GM18520 (cell line): ENCODE data around the gene HADH.

Experiments
- ATAC-seq: cut with Tn5 transposase; IDR thresholded peaks from one replicate; pipeline ENCODE4 v1.9.1; 2021; ENCODE audit not compliant: unreplicated experiment

The HADH gene

DNA sequence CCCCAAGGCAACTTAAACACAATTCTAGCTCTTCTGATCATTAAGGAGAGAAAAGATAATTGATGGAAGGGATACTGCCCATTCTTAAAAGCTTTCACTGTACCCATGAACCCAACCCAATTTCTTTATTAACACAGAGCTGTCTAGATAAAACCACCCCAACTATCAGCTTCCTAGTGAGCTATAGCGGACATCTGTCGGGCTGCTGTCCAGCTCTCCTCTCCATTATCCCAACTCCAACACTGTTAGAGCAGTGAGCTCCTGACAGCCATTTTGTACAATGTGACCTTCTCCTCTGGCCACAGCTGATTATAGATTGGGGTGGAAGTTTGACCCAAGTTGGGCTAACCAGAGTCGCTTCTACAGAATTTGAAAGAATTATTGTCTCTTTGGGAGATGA lies 66.1 kb downstream of the HADH start:
- ATAC-seq = no peak

DNA sequence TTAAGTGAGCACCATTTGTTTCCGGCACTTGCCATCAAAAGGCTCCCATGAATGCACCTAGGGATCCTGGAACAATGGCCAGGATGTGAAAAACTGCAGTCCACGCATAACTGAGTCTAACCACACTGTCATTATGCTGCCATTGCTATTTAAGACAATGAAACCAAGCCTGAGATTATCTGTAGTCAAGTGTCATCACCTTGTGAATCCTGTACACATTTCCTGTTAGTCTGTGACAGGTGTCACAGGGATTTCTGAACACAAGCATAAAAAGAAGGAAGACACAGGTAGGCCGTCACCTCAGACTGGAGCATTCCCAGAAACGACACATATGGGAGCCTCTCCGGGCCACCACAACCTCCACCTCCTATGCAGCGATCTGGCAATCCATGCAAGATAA lies 66.7 kb downstream of the HADH start:
- ATAC-seq = no peak

DNA sequence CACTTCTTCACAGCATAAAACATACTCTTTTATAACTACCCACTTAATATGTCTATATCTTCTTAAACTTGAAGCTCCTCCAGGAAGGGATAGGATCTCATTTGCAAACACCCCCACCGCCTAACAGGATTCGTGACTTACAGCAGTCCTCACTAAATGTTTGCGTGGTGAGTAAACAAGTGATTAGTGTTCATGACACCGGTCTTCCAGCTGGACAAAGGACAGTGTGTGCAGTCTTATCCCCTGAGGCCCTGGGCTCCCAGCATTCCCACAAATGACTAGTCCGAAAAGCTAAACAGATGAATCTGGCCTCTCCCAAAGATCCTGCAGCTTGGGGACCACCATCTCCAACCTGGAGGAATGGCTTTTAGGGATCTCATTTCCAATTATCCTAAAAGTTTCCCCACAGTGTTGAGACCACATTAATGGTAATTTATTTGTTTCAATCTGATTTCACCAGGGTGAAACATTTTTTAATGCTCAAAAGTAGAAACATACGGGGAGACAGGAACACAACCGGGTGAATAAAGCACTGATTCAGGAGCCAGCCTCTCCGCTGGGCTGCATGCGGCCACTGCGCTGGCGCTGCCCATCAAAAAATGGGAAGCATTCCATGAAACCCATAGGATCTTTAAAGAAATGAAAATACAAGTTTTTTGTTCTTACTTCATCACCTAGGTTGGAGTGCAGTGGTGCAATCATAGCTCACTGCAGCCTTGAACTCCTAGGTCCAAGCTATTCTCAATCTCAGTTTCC lies 69.2 kb downstream of the HADH start:
- no peak for ATAC-seq

DNA sequence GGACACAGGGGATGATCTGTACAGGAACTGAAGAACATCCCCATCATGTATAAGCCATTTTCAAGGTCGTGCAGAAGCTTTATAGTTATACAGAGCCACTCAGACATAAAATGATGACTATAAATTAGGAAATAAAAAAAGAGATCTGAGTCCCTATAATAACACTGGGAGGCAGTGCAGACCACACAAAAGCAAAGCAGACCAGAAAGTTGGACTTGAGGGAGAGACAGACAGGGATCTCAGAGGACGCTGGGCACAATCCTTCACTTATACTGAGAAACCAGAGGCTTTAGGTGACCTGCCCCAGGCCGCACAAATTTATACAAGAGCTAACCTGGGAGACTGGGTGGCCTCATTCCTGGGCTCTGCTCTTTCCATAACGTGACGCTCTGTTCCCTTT lies 70.5 kb downstream of the HADH start:
- ATAC-seq = no peak

DNA sequence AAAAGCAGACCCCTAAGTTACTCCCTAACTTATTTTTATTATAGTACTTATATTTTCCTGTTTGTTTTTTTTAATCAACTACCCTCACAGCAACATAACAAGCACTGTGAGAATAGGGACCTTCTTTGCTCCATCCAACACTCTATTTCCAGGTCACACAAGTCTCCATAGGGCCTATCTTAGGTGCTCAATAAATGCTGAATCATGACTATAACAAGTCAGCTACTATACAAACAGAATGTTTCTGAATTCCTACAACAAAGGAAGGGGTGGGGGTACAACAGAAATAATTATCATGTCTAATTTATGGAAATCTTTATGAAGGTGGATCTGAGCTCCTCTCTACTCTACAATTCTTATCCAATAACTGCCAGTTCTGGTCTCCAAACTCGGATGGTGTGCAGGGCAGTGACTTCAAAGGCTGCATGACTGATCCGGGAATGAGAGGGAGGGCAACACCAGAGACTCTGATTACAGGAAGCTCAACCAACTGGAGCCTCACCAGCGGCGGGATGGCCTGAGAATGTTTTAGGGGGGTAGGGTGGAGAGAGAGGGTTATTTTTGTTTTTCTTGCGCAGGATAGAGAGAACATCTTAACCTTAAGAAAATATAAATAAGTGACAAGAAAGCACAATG lies 71.1 kb downstream of the HADH start:
- no peak for ATAC-seq

DNA sequence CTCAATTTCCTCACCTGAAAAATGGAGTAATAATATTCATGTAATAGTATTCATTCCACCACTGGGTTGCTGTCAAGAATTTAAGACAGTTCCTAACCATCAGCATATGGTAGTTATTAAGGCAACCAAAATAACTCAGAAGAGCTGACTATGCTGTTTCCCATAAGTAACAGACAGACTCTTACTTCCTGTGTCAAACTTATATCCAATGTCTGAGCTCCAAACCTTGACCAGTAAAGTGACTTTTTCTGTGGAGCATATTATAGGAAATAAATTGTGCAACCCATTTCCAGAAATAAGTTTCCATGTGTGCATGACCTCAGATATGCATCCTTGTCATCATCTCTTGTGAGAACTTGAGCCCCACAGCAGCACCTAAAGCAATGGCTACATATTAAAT lies 78.8 kb downstream of the HADH start:
- ATAC-seq = no peak

DNA sequence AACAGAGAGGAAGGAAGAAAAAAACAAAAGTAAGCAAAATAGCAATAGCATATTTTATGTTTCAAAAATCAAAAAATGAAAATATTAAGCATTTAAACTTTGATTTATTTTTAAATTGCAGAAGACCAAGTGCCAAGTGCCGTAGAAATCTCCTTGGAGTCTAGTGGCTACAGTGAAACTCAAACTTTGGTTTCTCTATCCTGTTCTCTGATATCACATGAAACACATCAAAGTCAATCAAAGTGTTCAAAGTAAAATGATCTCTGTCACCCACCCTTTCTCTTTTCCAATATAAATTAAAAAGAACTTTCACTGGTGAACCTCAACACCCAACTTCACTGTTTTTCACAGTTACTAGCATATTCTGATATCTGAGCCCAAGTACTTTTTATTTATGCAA lies 81.1 kb downstream of the HADH start:
- no peak for ATAC-seq

DNA sequence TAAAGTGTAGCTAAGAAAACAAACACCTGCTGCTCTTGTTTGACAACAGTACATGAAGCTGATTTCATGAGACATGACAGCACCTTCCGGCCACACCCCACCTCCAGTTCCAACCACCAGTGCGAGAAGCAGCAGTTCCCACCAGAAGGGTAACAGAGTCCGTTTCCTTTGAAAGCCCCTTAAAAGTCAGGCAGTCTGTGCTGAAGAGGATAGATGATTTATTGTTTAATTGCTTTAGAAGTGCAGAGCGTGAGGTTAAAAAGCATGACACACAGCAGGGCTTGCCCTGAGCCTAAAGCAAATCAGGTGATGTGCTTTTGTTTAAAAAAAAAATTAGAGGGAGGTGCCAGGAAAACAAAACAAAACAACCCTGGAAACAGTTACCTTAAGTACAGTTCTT lies 82.6 kb downstream of the HADH start:
- ATAC-seq = no peak

DNA sequence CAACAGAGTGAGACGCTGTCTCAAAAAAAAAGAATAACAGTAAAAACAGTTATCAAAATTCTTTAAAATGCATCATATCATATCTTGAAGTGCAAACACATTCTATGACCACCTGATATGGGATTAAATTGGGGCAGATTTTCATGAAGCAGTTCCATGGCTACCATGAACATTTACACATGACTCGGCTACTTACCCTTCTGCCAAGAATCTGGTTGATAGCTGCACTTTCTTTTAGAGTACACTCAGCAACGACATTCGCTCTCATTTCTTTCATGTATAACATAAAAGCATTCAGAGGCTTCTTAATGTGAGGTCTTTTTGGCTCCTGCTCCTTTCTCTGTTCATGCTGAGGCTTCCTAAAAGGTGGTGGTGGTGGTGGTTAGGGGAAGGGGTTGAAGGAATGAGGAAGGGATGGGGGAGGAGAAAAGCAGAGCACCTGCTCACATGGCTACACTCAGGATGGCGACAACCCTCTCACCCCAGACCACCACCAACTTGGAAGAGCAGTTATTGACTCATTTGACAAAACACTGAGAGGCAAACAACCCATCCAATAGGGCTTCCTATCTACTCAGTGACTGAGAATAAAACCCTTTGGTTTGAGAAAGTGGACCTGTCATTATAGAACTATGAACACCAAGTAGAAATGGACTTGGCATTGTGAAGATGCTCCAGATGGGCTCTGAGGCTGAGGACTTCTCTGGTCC lies 88.5 kb downstream of the HADH start:
- no peak for ATAC-seq

DNA sequence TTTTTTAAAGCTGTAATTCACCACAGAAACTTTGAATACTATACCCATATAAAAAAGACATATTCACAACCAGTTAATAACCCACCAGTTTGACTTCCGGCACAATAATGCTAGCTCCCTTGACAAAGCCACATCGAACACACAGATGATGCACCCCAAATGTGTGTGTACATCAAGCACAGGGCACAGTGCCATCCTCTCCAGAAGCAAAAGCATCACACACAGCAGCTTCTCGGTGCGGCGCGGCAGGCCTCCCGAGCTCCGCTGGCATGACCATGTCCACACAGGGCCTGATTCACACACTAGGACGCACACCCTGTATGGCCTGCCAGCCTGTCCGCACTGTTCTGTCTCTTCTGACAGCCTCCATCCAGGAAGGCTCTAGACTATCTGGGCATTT lies 91.1 kb downstream of the HADH start:
- no peak for ATAC-seq

DNA sequence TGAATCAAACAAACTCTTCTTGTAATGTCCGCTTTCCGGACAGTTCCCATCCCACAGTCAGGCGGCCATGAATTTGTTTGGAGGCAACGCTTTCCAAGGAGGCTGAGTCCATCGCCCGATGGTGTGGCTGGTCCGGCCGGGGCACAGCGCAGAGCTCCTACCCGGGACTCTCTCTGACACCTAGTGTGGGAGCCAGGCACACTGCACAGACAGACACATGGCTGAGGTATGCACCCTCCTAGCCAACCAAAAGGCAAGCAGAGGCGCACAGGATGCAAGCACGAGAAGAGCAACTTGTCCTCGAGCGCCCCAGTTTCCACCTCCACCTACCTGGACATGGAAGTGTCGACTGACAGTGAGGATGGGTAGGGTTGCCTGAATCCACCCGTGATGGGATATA lies 91.6 kb downstream of the HADH start:
- no peak for ATAC-seq
